Esophagus squamous epithelium (tissue), 5 donors: ENCODE results near the gene SCARB1. TPM values are rescaled to one million over a fixed set of nuclear protein-coding genes. Genes with fewer than 3 reads are reported as not detected.
A peak's percentile ranks its signal among the peaks of the same experiment; 100 is the strongest.

Source experiments
- DNase-seq: peaks from one replicate; lab custom pipeline; 2025; lab: John Stamatoyannopoulos, UW
- H3K27ac ChIP-seq, 4 donors: fragments of 200-600 bp; sonication (generic); one replicate each; pipeline ENCODE4 v1.5.1; 2016 to 2019; ENCODE audit warnings: mild to moderate bottlenecking in 1 of 4
- H3K27me3 ChIP-seq, 4 donors: fragments of 200-600 bp; sonication (generic); 1 replicate in 3 of 4; 2 replicates in 1 of 4; pipeline versions ENCODE4 v1.5.1 to v1.6.0; 2017 to 2021; ENCODE audit warnings: antibody characterized with exemption in 1 of 4
- H3K36me3 ChIP-seq, 3 donors: fragments of 200-600 bp; sonication (generic); one replicate each; pipeline ENCODE4 v1.5.1; 2016 to 2019
- H3K4me1 ChIP-seq, 3 donors: fragments of 200-600 bp; sonication (generic); one replicate each; pipeline ENCODE4 v1.5.1; 2017 to 2019
- H3K4me3 ChIP-seq, 4 donors: fragments of 200-600 bp; sonication (generic); 1 replicate in 3 of 4; 2 replicates in 1 of 4; pipeline ENCODE4 v1.5.1; 2016 to 2019; ENCODE audit warnings: mild to moderate bottlenecking in 2 of 4, moderate library complexity in 1 of 4
- H3K9me3 ChIP-seq, 3 donors: fragments of 200-600 bp; sonication (generic); one replicate each; pipeline ENCODE4 v1.5.1; 2016 to 2019
- POLR2A ChIP-seq, 4 donors: fragments of 450-650 bp; IDR thresholded peaks; one replicate each; pipeline ENCODE4 v1.6.1; 2017; ENCODE audit warnings: antibody characterized with exemption in 4 of 4, mild to moderate bottlenecking in 4 of 4, moderate library complexity in 3 of 4
- WGBS, 2 donors: methylation state at CpG; one replicate each; pipeline ENCODE4 v1.1.5; 2018; 5-methylcytosine and 5-hydroxymethylcytosine counted together
- intact Hi-C: fragments of 100-400 bp; cut with DNase I; formaldehyde crosslinking; loops from one replicate; pipeline ENCODE4 v1.15.0; 2022
- total RNA-seq, 4 donors: library from RNA; depleted of rRNA; stranded (reverse); fragments of >200 nt; gene quantifications; one replicate each; pipeline ENCODE4 v1.1.0, GENCODE V29; 2016
- TF ChIP-seq, protein P1 (sequence below), 6 experiments: fragments of 450-650 bp in 4 of 6; fragments of 200-600 bp in 2 of 6; sonication (generic) in 2 of 6; IDR thresholded peaks; one replicate each; pipeline ENCODE4 v1.5.1; 2016 to 2019; ENCODE audit warnings: antibody characterized with exemption in 6 of 6, mild to moderate bottlenecking in 4 of 6, moderate library complexity in 4 of 6
- donor health status: DM: yes; HTN: yes; CAD: no.

The SCARB1 gene
- total RNA-seq, 4 donors from 2014 or later: 7.1 to 9.5 (median 8.8) TPM

DNA sequence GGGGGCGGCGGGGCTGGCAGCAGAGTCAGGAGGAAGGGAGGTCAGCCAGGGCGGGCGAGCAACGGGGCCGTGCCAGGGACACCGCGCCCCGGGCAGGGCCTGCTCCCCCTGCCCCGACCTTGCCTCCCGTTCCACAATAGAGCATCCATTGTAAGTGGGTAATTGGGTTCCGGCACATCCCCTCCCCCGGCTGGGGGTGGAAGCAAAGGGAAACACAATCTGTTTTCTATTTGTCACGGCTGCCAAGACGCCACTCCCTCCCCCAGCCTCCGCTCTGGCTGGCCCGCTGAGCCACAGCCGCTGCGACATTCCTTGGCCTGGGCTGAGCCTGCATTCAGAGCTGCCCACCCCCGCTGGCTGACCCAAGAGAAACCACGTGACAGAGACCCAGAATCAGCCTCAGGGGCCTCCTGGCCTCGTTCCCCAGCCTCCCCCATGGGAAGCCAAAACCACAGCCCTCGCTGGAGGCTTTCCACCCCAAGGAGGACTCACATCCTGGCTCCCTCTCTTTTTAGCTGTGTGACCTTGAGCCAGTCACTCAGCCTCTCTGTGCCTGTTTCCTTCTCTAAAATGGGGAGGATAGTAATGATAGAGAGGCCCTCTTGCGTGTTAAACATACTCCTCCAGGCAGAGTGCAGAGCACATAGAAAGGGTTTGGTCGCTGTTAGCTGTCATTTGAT lies 117.6 kb downstream of the SCARB1 start:
- Histone ChIP-seq H3K27me3 (peaks cover 0 to 45% (median 0%) of the 10 kb centered on the region in 4 donors), H3K4me1 (peaks cover 18 to 32% (median 24%) of the 10 kb centered on the region in 3 donors)

DNA sequence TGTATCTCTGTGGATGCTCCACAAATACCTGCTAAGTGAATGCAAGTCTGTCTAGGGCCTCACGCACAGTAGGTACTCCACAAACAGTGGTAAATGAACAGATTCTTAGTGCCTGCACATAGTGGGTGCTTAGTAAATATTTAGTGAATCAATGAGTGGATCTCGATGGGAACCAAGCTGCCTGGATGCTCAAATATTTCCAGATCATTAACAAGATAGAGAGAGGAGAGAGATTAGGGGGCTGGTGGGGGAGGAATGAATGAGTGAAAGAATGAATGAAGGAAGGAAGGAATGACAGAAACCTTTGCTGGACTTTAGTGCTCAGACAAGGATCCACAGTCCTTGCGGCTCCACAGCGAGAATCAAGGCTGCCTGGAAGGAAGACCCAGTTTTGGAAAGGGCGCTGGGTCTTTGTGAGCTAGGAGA lies 118.2 kb downstream of the SCARB1 start:
- TF ChIP-seq, protein P1, sequence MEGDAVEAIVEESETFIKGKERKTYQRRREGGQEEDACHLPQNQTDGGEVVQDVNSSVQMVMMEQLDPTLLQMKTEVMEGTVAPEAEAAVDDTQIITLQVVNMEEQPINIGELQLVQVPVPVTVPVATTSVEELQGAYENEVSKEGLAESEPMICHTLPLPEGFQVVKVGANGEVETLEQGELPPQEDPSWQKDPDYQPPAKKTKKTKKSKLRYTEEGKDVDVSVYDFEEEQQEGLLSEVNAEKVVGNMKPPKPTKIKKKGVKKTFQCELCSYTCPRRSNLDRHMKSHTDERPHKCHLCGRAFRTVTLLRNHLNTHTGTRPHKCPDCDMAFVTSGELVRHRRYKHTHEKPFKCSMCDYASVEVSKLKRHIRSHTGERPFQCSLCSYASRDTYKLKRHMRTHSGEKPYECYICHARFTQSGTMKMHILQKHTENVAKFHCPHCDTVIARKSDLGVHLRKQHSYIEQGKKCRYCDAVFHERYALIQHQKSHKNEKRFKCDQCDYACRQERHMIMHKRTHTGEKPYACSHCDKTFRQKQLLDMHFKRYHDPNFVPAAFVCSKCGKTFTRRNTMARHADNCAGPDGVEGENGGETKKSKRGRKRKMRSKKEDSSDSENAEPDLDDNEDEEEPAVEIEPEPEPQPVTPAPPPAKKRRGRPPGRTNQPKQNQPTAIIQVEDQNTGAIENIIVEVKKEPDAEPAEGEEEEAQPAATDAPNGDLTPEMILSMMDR (IDR thresholded peaks at IDR 0.05): no peak
- TF ChIP-seq POLR2A (IDR thresholded peaks at IDR 0.05): no peak
- DNase-seq: no peak
- H3K4me1 ChIP-seq: peaks cover 18 to 37% (median 30%) of the 10 kb centered on the region in 3 donors
- no peaks in the 10 kb centered on the region for H3K36me3 ChIP-seq
- peak overlapping the region; percentile 48 to 93 (median 80) for H3K27ac ChIP-seq
- H3K9me3 ChIP-seq: no peaks in the 10 kb centered on the region
- H3K27me3 ChIP-seq: peaks cover 0 to 42% (median 0%) of the 10 kb centered on the region in 4 donors
- 23 to 38% methylated on average over 5 of the region's 5 CpGs for WGBS, 2 donors
- H3K4me3 ChIP-seq: peak overlapping the region in 1 of 4 donors; percentile 48
- intact Hi-C loops: no loop called here

More for the DNA sequence above, 117.6 kb downstream of the SCARB1 start:
- 13 to 26% methylated on average over 4 to 11 of the region's 25 CpGs for WGBS, 2 donors
- TF ChIP-seq, protein P1 (IDR thresholded peaks at IDR 0.05): no peak
- TF ChIP-seq POLR2A (IDR thresholded peaks at IDR 0.05): peak in 1 of 4 donors; percentile 2
- Histone ChIP-seq H3K36me3 (no peaks in the 10 kb centered on the region), H3K4me3 (peak overlapping the region in 1 of 4 donors; percentile 48), H3K27ac (peak overlapping the region; percentile 48 to 93 (median 80)), H3K9me3 (no peaks in the 10 kb centered on the region)
- no peak for DNase-seq
- intact Hi-C loops: no loop called here

GRCh38 chr12:124744659-124745464 lies 118.8 kb downstream of the SCARB1 start:
- H3K4me1 ChIP-seq: peaks cover 18 to 40% (median 32%) of the 10 kb centered on the region in 3 donors

DNA sequence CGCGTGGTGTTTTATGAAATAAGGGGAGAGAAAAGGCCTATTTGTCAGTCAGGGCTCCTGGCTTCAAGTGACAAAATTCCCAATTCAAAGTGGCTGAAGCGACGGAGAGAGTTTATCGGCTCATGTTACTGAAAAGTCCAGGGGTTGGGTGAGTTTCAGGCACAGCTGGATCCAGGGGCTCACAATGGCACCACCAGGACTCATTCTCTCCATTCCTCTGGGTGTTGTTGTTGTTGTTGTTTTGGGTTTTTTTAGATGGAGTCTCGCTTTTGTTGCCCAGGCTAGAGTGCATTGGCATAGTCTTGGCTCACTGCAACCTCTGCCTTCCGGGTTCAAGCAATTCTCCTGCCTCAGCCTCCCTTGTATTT lies 119.4 kb downstream of the SCARB1 start:
- Histone ChIP-seq H3K4me3 (no peak overlapping the region), H3K4me1 (peaks cover 18 to 43% (median 32%) of the 10 kb centered on the region in 3 donors), H3K9me3 (no peaks in the 10 kb centered on the region), H3K27ac (peak overlapping the region in 3 of 4 donors; percentile 63 to 93 (median 89)), H3K36me3 (no peaks in the 10 kb centered on the region), H3K27me3 (peaks cover 0 to 43% (median 0%) of the 10 kb centered on the region in 4 donors)
- intact Hi-C loops: no loop called here
- no peak for DNase-seq
- no peak for TF ChIP-seq POLR2A (IDR thresholded peaks at IDR 0.05)
- TF ChIP-seq, protein P1 (IDR thresholded peaks at IDR 0.05): no peak
- 92 to 95% methylated on average over 7 of the region's 7 CpGs for WGBS, 2 donors

More at GRCh38 chr12:124744659-124745464, 118.8 kb downstream of the SCARB1 start:
- intact Hi-C loops: no loop called here
- H3K27ac ChIP-seq: peak overlapping the region in 3 of 4 donors; percentile 63 to 93 (median 89)
- DNase-seq: no peak
- 90 to 91% methylated on average over 5 to 11 of the region's 15 CpGs for WGBS, 2 donors
- no peak overlapping the region for H3K4me3 ChIP-seq
- TF ChIP-seq POLR2A (IDR thresholded peaks at IDR 0.05): no peak
- TF ChIP-seq, protein P1 (IDR thresholded peaks at IDR 0.05): no peak
- H3K9me3 ChIP-seq: no peaks in the 10 kb centered on the region
- peaks cover 0 to 43% (median 0%) of the 10 kb centered on the region in 4 donors for H3K27me3 ChIP-seq
- H3K36me3 ChIP-seq: no peaks in the 10 kb centered on the region
